Omental fat pad (tissue), 4 donors: Measurements from ENCODE around the gene RNGTT. TPM values are rescaled to one million over a fixed set of nuclear protein-coding genes. Genes with fewer than 3 reads are reported as not detected.

Source experiments
- ATAC-seq: fragments of 150-250 bp; one replicate; pipeline ENCODE4 v1.9.1; 2016; ENCODE audit warnings: mild to moderate bottlenecking, moderate library complexity; ENCODE audit not compliant: low FRiP score
- DNase-seq: peaks from one replicate; pipeline ENCODE4 v3.0.0-alpha.2; 2019; ENCODE audit warnings: low spot score
- CTCF ChIP-seq, 3 donors: fragments of 450-650 bp; IDR thresholded peaks; one replicate each; pipeline ENCODE4 v1.5.1; 2016 to 2017; ENCODE audit warnings: antibody characterized with exemption in 3 of 3, mild to moderate bottlenecking in 3 of 3, moderate library complexity in 2 of 3
- total RNA-seq, 4 donors: library from RNA; depleted of rRNA; stranded (reverse); fragments of >200 nt; gene quantifications; one replicate each; pipeline ENCODE4 v1.1.0, GENCODE V29; 2016

Gene RNGTT
- total RNA-seq, 4 donors from 2014 or later, result 12.6 to 21.7 (median 17.7) TPM

- DNase-seq (no peak), ATAC-seq (no peak)
- TF ChIP-seq CTCF (IDR thresholded peaks at IDR 0.05), result no peak
Measured at GRCh38 chr6:88920774-88921733, 42.4 kb downstream of the RNGTT start.

GRCh38 chr6:88920088-88920487 lies 43.3 kb downstream of the RNGTT start:
- TF ChIP-seq CTCF (IDR thresholded peaks at IDR 0.05), result no peak
- ATAC-seq (no peak), DNase-seq (no peak)

- DNase-seq (no peak), ATAC-seq (no peak)
- TF ChIP-seq CTCF (IDR thresholded peaks at IDR 0.05), result no peak
Measured at GRCh38 chr6:88919032-88919431, 44.4 kb downstream of the RNGTT start.

GRCh38 chr6:88916615-88917208 lies 46.7 kb downstream of the RNGTT start:
- ATAC-seq, result no peak
- TF ChIP-seq CTCF (IDR thresholded peaks at IDR 0.05), result no peak
- no peak for DNase-seq

GRCh38 chr6:88914895-88915598 lies 48.4 kb downstream of the RNGTT start:
- DNase-seq (no peak), ATAC-seq (no peak)
- TF ChIP-seq CTCF (IDR thresholded peaks at IDR 0.05), result no peak

GRCh38 chr6:88914180-88914579 lies 49.2 kb downstream of the RNGTT start:
- no peak for DNase-seq
- TF ChIP-seq CTCF (IDR thresholded peaks at IDR 0.05), result no peak
- no peak for ATAC-seq
